Sigmoid colon (tissue), 7 donors: ENCODE measurements around the gene ANP32A. TPM values are rescaled to one million over a fixed set of nuclear protein-coding genes. Genes with fewer than 3 reads are reported as not detected.
A peak's percentile ranks its signal among the peaks of the same experiment; 100 is the strongest.

Experiments
- DNase-seq: peaks from one replicate; pipeline ENCODE4 v3.0.0-alpha.2; 2019
- H3K27ac ChIP-seq, 4 donors: fragments of 200-600 bp; sonication (generic); one replicate each; pipeline ENCODE4 v1.5.1; 2016 to 2019; ENCODE audit warnings: mild to moderate bottlenecking in 1 of 4
- H3K27me3 ChIP-seq, 3 donors: fragments of 200-600 bp; sonication (generic); one replicate each; pipeline ENCODE4 v1.5.1; 2019; ENCODE audit warnings: mild to moderate bottlenecking in 1 of 3
- H3K36me3 ChIP-seq, 4 donors: fragments of 200-600 bp; sonication (generic); one replicate each; pipeline ENCODE4 v1.5.1; 2016 to 2019
- H3K4me1 ChIP-seq, 4 donors: fragments of 200-600 bp; sonication (generic); one replicate each; pipeline ENCODE4 v1.5.1; 2017 to 2019
- H3K4me3 ChIP-seq, 4 donors: fragments of 200-600 bp; sonication (generic); one replicate each; pipeline ENCODE4 v1.5.1; 2017 to 2019; ENCODE audit warnings: mild to moderate bottlenecking in 2 of 4, moderate library complexity in 1 of 4
- H3K9me3 ChIP-seq, 4 donors: fragments of 200-600 bp in 3 of 4; sonication (generic) in 3 of 4; one replicate each; pipeline versions ENCODE4 v1.5.1 to v1.6.1; 2013 to 2019
- CTCF ChIP-seq, 4 experiments: fragments of 450-650 bp in 3 of 4; fragments of 200-600 bp in 1 of 4; IDR thresholded peaks; one replicate each; pipeline ENCODE4 v1.5.1; 2016 to 2019; ENCODE audit warnings: antibody characterized with exemption in 4 of 4, mild to moderate bottlenecking in 3 of 4, moderate library complexity in 2 of 4
- EP300 ChIP-seq, 4 donors: sonication (generic); formaldehyde crosslinking; IDR thresholded peaks; one replicate each; pipeline ENCODE4 v1.6.1; 2017; ENCODE audit warnings: antibody characterized with exemption in 4 of 4
- POLR2A ChIP-seq, 2 donors: fragments of 450-650 bp; IDR thresholded peaks; one replicate each; pipeline ENCODE4 v1.6.1; 2016; ENCODE audit warnings: antibody characterized with exemption in 2 of 2, mild to moderate bottlenecking in 2 of 2, moderate library complexity in 2 of 2
- POLR2AphosphoS5 ChIP-seq, 4 donors: sonication (generic); formaldehyde crosslinking; IDR thresholded peaks; one replicate each; pipeline ENCODE4 v1.6.1; 2017; ENCODE audit warnings: antibody characterized with exemption in 4 of 4
- WGBS, 2 donors: extraction: QIAGEN DNeasy Blood & Tissue Kit; methylation state at CpG; one replicate each; pipeline ENCODE4 v1.1.7; 2013; 5-methylcytosine and 5-hydroxymethylcytosine counted together
- intact Hi-C: fragments of 100-400 bp; cut with DNase I; formaldehyde crosslinking; loops from one replicate; pipeline ENCODE4 v1.15.1; 2023
- polyA plus RNA-seq, 3 donors: library from polyadenylated mRNA; stranded (reverse); fragments of 200-250 nt; gene quantifications; one replicate each; pipeline ENCODE4 v1.2.3, GENCODE V29; 2013
- small RNA-seq, 3 donors: library from RNA; depleted of rRNA; stranded (forward); fragments of <200 nt; gene quantifications; one replicate each; pipeline ENCODE3, GENCODE V24; 2016
- total RNA-seq, 4 donors: library from RNA; depleted of rRNA; stranded (reverse); fragments of >200 nt; gene quantifications; one replicate each; pipeline ENCODE4 v1.1.0, GENCODE V29; 2016
- donor health status: healthy with polysubstance abuse.
- donor health status: Bipolar disorder and iron deficiency.
- donor health status: healthy.

ANP32A gene
- total and polyA plus RNA-seq, 7 donors, result 37.6 to 152 (median 67.3) TPM

- no peaks in the 10 kb centered on the region for H3K27me3 ChIP-seq
- H3K4me1 ChIP-seq, result peaks cover 0 to 21% (median 14%) of the 10 kb centered on the region in 4 donors
- no peaks in the 10 kb centered on the region for H3K9me3 ChIP-seq
- TF ChIP-seq POLR2AphosphoS5 (IDR thresholded peaks at IDR 0.05), result no peak
- TF ChIP-seq POLR2A (IDR thresholded peaks at IDR 0.05), result no peak
- TF ChIP-seq EP300 (IDR thresholded peaks at IDR 0.05), result no peak
- TF ChIP-seq CTCF (IDR thresholded peaks at IDR 0.05), result peak in 3 of 4 experiments; percentile 49 to 57 (median 57)
- H3K4me3 ChIP-seq, result peak overlapping the region in 1 of 4 donors; percentile 12
- no peaks in the 10 kb centered on the region for H3K36me3 ChIP-seq
- peak; percentile 65 for DNase-seq
- WGBS, 2 donors, result 63 to 71% methylated on average over 6 of the region's 6 CpGs
- peak overlapping the region; percentile 44 to 81 (median 56) for H3K27ac ChIP-seq
- intact Hi-C loops, result loop anchor here (1.0 kb wide), 1 partner anchor 146 kb away; no protein-coding TSS in a partner anchor
Observed at GRCh38 chr15:68730471-68730919, 90.2 kb downstream of the ANP32A start.

GRCh38 chr15:68729789-68730411 is 90.8 kb downstream of the ANP32A start:
- peaks cover 0 to 21% (median 14%) of the 10 kb centered on the region in 4 donors for H3K4me1 ChIP-seq
- H3K27me3 ChIP-seq, result no peaks in the 10 kb centered on the region
- TF ChIP-seq CTCF (IDR thresholded peaks at IDR 0.05) (no peak), POLR2A (IDR thresholded peaks at IDR 0.05) (no peak), EP300 (IDR thresholded peaks at IDR 0.05) (no peak), POLR2AphosphoS5 (IDR thresholded peaks at IDR 0.05) (no peak)
- 64% methylated on average over 8 of the region's 8 CpGs for WGBS, 2 donors
- H3K36me3 ChIP-seq, result no peaks in the 10 kb centered on the region
- H3K27ac ChIP-seq, result peak overlapping the region; percentile 44 to 81 (median 56)
- peak overlapping the region in 1 of 4 donors; percentile 12 for H3K4me3 ChIP-seq
- intact Hi-C loops, result loop anchor here (1.0 kb wide), 1 partner anchor 146 kb away; no protein-coding TSS in a partner anchor
- H3K9me3 ChIP-seq, result no peaks in the 10 kb centered on the region
- DNase-seq, result peak; percentile 69

Small RNA genes lying within 50 kb of the gene (small RNA-seq; reads per million reads assigned to genes)
- gene MIR4312, result 0 reads per million in 3 donors

Other genes starting within 250 kb of the ANP32A start
- 1 to 10 TPM; 3.1 to 3.9 (median 3.8) TPM for gene CORO2B, start 241.9 kb downstream of the ANP32A start, total RNA-seq
- gene CORO2B, start 241.9 kb downstream of the ANP32A start, polyA plus RNA-seq, result 1 to 10 TPM in 2 of 3 donors, under 1 TPM in 1; 0.46 to 2.5 (median 1.2) TPM
- gene SPESP1, start 109.6 kb upstream of the ANP32A start, total RNA-seq, result 1 to 10 TPM; 1.9 to 3.6 (median 3.0) TPM
- 1 to 10 TPM in 1 of 3 donors, not detected in 2; 1.5 TPM for gene SPESP1, start 109.6 kb upstream of the ANP32A start, polyA plus RNA-seq
- gene NOX5, start 193.8 kb upstream of the ANP32A start, total RNA-seq, result under 1 TPM in 2 of 4 donors, not detected in 2; 0.36 to 0.49 TPM
- gene NOX5, start 193.8 kb upstream of the ANP32A start, polyA plus RNA-seq, result under 1 TPM in 1 of 3 donors, not detected in 2; 0.16 TPM